ENCODE measurements around the gene MMP11.

DNA sequence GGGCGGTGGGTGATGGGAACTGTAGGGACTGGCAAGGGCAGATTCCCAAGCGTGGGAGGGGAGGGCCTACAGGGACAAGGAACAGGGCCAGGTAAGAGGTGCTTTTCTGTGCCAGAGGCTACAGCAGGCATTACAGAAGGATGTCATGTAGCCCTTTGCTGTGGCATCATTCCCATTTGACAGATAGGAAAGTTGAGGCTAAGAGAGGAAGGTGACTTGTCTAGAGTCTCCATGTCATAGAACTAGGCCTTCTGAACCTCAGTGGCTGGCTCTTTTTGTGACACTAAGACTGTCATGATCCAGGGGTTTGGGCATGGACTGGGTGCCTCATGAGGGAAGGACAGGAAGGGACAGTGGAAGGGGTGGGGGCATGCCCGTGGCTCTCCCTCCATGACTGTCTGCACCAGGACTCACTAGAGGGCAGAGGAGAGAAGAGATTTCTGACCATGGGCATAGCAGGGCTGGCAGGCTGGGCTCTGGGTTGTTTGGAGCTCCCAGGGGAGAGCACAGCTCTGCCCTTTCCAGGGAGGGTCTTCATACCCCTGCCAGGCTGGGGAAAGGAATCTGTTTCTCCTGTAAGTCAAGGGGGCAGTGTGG, 3.2 kb downstream of the MMP11 start:
- TF ChIP-seq, protein P1, sequence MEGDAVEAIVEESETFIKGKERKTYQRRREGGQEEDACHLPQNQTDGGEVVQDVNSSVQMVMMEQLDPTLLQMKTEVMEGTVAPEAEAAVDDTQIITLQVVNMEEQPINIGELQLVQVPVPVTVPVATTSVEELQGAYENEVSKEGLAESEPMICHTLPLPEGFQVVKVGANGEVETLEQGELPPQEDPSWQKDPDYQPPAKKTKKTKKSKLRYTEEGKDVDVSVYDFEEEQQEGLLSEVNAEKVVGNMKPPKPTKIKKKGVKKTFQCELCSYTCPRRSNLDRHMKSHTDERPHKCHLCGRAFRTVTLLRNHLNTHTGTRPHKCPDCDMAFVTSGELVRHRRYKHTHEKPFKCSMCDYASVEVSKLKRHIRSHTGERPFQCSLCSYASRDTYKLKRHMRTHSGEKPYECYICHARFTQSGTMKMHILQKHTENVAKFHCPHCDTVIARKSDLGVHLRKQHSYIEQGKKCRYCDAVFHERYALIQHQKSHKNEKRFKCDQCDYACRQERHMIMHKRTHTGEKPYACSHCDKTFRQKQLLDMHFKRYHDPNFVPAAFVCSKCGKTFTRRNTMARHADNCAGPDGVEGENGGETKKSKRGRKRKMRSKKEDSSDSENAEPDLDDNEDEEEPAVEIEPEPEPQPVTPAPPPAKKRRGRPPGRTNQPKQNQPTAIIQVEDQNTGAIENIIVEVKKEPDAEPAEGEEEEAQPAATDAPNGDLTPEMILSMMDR (IDR thresholded peaks at IDR 0.05): peak; percentile 11; the same call in 1 of the 2 replicates
- TF ChIP-seq POLR2AphosphoS5 (IDR thresholded peaks at IDR 0.05; ENCODE audit: low read depth, low read length) (no peak), TEAD4 (IDR thresholded peaks at IDR 0.05; ENCODE audit: borderline replicate concordance, insufficient read depth) (no peak), NFIC (IDR thresholded peaks at IDR 0.05; ENCODE audit: borderline replicate concordance) (no peak), EZH2phosphoT487 (IDR thresholded peaks at IDR 0.05; ENCODE audit: borderline replicate concordance, low read depth) (no peak), MXI1 (IDR thresholded peaks at IDR 0.05; ENCODE audit: low read depth, low read length) (no peak), NRF1 (IDR thresholded peaks at IDR 0.05; ENCODE audit: low read depth, low read length) (no peak), EP300 (IDR thresholded peaks at IDR 0.05; ENCODE audit: borderline replicate concordance in 1 of 2, low read depth in 1 of 2, low read length in 1 of 2) (no peak), RCOR1 (IDR thresholded peaks at IDR 0.05; ENCODE audit: low read length) (no peak), JUND (IDR thresholded peaks at IDR 0.05) (no peak)
- TF ChIP-seq, protein P2, sequence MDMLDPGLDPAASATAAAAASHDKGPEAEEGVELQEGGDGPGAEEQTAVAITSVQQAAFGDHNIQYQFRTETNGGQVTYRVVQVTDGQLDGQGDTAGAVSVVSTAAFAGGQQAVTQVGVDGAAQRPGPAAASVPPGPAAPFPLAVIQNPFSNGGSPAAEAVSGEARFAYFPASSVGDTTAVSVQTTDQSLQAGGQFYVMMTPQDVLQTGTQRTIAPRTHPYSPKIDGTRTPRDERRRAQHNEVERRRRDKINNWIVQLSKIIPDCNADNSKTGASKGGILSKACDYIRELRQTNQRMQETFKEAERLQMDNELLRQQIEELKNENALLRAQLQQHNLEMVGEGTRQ (IDR thresholded peaks at IDR 0.05; ENCODE audit: borderline replicate concordance, low read depth, low read length): no peak

All from SK-N-SH (cell line).